Activated CD4-positive, alpha-beta T cell treated with anti-CD3 and anti-CD28 coated beads, Interleukin-2, amount 50 U/mL, for 4 hours (primary cell): ENCODE data around the gene HIVEP1.
"Not testable (repeated sequence)": the region's sequence is repeated elsewhere in the genome, so short reads cannot be mapped to it uniquely, and the experiment has no call there.

Experiments used
- DNase-seq, 2 experiments: peaks; one replicate each; pipeline ENCODE4 v3.0.0-alpha.2; 2020

The HIVEP1 gene

DNA sequence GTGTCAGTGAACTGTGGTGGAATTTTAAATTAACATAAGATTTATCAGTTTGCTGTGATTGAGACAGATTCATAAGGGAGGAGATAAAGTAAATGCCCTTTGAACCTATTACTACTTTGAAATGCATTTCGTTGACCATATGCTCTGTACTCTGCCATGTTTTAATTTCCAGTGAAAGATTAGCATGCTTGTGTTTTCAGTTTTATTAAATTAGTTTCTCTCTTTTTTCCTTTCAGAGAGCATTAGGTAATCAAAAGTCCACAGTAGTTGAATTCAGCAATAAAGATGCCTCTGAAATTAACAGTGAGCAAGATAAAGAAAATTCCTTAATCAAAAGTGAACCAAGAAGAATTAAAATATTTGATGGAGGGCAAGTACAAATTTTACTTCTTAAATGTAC is 117.4 kb downstream of the HIVEP1 start:
- DNase-seq = no peak

DNA sequence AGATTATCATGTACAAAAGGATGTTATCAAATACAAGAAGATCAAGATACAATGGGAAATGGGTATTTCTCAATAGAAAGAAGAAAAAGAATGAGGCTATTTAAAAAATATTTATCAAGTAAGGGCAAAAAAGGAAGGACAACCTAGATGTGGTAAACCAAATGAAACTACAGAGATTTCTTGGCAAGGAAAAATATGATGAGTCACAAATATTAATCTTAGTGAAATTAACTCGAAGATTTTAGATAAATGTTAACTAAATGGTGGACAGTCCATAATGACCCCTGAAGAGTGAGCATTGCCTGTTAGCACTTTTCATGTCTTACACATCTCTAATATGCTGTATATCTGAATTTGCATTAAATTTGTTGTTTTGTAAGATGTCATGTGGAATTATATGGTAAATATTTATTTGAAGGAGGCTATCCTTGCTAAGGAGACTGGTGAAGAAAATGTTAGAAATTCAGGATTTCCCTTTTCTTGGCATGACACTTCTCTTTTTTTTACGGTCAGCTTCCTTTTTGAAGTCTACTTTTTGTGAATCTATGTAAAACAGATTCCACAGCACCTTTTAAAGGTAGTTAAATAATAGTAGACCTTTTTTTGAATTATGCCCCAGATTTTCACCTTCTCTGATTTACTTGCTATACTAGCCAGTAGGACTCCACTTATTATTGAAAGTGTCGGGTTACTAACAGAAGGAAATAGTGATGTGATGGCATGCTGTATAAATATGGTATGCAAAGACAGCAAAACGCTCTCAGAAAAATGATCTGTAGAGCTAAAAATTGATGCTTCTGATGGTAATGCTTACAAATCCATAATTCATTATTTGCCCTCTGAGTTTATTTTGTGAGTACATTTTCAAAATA is 120.5 kb downstream of the HIVEP1 start:
- DNase-seq = no peak

GRCh38 chr6:12134581-12134980 is 122.5 kb downstream of the HIVEP1 start:
- DNase-seq = no peak

GRCh38 chr6:12134991-12135390 is 122.9 kb downstream of the HIVEP1 start:
- no peak for DNase-seq

GRCh38 chr6:12136905-12137304 is 124.8 kb downstream of the HIVEP1 start:
- no peak for DNase-seq

GRCh38 chr6:12137480-12137879 is 125.4 kb downstream of the HIVEP1 start:
- DNase-seq = no peak

- DNase-seq = peak in 1 of 2 experiments; percentile 2
Observed at GRCh38 chr6:12138381-12138780, 126.3 kb downstream of the HIVEP1 start.

DNA sequence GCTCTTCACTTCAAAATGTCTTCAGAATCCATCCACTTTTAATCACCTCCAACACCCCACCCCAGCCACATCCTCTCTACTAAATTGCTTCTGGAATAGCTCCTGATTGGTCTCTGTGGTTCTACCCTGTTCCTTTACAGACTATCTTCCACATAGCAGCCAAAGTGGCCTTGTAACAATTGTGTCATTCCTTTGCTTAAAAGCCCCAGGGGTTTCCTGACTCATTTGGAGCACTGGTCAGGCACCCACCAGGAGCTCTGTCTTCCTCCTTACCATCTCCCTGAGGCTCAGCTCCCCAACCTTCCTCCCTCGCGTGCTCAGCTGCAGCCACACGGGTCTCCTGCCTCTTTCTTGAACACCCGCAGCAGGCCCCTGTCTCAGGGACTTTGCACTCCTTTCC is 126.8 kb downstream of the HIVEP1 start:
- no peak for DNase-seq

DNA sequence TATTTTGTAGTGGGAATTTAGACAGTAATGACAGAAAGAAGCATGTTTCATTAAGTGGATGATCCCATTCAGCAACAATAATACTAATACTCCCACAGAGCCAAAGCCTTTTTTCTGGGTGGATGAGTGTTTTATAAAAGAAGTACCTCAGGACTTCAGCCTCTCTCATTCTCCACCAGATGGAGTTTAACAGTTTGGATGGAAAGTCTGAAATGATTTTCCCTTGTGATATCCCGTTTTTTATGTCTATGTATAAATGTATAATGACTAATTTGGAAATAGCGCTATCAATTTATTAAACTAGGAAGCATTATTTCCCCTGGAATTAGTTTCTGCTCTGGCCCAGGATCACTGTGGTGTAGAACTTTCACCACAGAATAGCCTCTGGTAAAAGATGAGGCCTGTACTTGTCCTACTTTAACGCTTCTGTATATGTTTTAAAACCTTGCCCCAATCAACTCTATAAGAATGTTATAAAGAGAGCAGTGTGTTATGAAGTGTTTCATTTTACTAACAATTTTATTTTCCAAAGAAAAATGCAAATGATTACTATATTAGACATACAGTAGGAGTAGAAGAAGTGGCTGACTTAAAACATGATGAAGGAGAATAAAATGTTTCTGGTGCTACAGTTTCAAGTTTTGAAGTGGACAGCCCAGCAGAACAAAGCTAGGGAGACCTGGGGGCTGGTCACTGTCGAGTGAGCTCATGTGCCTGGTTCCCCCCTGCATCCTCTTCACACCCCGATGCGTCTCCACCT is 135.6 kb downstream of the HIVEP1 start:
- DNase-seq = no peak

GRCh38 chr6:12148317-12148801 is 136.2 kb downstream of the HIVEP1 start:
- DNase-seq = no peak

- no peak for DNase-seq
Observed at GRCh38 chr6:12148841-12149240, 136.7 kb downstream of the HIVEP1 start.

DNA sequence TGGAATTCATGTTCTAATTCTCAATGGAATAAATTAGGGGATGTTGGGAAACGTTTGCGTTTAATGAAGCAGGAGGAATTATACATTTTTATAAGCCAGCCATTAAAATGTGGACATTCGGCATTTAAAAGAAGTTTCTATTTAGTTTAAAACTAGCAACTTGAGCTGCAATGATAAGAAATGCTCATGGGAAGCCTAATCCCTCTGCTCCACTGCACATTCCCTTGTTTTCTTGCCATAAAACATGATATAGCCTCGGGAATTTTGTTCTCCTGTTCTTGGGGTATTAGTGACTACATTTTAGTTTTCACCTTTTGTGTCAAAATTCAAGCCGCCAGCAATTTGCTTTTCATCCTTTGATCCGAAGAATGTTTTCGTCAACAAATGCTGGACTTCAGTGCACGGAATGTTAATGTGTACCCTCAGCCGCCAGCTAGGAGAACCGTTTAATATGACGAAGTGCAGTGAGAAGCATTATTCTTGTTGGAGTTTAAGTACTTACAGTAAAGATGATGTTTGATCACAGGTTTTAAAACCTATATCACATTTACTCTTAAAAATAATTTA is 137.9 kb downstream of the HIVEP1 start:
- no peak for DNase-seq

GRCh38 chr6:12150812-12151432 is 138.8 kb downstream of the HIVEP1 start:
- DNase-seq = peak; percentile 27 to 38

DNA sequence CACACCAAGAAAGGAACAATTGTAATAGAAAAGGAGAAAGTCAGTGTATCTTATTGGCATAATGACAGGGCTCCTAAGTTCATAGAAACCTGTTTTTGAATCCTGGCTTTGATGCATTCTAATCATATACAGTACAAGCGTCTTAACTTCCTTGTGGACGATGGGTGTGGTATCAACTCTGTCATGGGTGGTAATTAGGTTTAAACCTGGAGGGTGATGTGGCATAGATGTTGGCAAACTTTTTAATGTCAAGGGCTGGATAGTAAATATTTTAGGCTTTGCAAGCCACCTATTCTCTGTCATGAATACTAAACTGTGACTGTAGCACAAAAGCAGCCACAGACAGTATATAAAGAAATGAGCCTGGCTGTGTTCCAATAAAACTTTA is 139.3 kb downstream of the HIVEP1 start:
- no peak for DNase-seq

DNA sequence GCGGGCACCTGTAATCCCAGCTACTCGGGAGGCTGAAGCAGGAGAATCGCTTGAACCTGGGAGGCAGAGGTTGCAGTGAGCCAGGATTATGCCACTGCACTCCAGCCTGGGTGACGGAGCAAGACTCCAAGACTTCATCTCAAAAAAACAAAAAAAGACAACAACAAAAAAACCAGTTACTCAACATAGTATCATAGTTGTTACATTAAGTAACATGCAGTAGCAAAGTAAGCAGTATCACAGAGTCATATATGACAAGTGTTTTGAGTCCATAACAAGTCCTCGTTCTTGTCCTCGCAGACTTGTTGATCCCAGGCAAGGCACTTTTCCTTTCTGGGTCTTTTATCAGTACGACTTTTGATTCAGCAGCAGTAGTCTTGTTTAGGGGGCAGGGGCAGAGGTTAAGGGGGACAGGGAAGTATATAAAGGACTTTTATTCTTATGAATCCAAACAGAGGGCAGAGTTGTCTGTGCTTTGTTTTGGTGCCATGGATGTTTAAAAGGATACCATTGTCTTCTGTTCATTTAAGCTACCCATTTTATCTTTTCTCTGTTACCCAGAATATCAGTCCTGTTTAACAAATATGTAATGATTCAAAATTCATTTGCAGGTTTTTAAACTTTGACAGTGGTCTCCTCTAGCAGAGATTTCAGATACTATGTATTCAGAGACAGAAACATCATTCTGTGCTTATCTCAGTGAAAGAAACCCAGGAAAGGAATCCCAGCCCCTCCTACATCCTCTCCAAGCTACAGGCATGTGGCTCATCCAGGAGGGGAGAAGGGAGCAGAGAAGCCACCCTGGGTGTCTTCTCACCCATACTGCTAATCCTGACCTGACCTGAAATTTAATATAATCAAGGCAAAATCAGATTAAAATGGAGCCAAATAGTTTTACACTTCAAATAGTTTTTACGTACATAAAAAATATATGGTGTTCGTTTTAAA is 140.2 kb downstream of the HIVEP1 start:
- no peak for DNase-seq

- DNase-seq = not testable (repeated sequence)
Observed at GRCh38 chr6:12155769-12156168, 143.7 kb downstream of the HIVEP1 start.

DNA sequence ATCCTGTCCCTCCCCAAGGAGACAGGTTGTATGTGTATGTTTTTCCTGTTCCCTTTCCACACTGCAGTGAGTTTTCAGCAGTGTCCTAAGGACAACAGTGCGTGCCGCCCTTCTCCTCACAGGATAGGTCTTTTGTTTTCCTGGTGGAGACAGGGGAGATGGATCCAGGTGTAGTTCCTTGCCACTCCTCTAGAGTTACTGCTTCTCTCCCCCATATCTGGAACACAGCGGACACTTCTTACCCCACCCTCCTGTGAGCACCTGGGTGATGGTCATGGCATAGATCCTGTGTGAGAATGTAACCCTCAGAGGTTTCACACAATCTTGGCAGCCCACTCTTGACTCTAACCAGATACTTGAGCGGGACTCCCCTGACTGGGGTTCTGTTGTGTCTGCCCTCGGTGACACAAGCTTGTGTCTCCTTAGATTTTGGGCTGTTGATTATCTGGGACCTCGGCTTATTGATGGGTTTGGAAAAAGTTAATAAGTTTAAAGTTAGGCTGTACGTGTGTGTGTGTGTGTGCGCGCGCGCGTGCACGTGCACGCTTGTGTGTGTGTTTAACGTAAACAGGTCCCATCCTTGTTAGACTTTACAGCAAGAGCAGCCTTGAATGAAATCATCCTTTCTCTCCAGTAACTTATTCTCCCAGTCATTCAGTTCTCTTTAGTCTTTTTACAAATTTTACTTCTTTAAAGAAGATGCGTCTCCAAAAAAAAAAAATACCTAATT is 146.7 kb downstream of the HIVEP1 start:
- DNase-seq = no peak

DNA sequence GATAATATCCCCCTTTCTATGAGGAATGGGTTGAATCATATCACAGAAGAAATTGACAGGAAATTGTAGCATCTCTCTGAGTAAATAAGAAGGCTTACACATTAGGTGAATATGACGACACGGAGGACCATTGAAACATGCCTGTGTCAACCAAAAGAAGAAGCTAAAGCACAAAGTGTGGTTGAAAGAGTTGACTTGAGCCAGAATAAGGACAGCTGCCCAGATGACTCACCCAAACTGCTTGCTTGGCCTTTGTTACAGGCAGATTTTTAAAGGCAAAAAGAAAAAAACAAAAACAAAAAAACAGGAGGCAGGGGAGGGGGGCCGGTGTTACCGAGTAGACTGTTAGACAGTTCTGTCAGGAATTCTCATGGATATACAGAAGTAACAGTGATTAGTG is 148.2 kb downstream of the HIVEP1 start:
- no peak for DNase-seq

GRCh38 chr6:12162213-12162612 is 150.1 kb downstream of the HIVEP1 start:
- no peak for DNase-seq

DNA sequence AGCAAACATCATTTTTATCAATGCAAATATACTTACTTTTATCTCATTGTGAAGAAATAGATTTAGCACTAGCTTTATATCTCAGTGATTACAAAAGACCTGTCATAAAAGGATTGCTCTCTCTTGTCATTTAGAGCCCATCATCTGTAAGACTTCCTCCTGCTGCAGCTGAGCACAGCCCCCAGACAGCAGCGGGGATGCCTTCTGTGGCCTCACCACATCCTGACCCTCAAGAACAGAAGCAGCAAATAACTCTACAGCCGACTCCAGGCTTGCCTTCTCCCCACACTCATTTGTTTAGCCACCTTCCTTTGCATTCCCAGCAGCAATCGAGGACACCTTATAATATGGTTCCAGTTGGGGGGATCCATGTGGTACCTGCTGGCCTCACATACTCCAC is 151.0 kb downstream of the HIVEP1 start:
- DNase-seq = peak in 1 of 2 experiments; percentile 11
